HG03025 (cell line): ENCODE measurements around the gene AMT.
"Not testable (repeated sequence)": the region's sequence is repeated elsewhere in the genome, so short reads cannot be mapped to it uniquely, and the experiment has no call there.

ENCODE experiments used
- ATAC-seq: cut with Tn5 transposase; IDR thresholded peaks from one replicate; pipeline ENCODE4 v1.9.1; 2021; ENCODE audit warnings: mild to moderate bottlenecking, moderate library complexity; ENCODE audit not compliant: unreplicated experiment, low FRiP score

Gene AMT

GRCh38 chr3:49397470-49397869, 24.8 kb downstream of the AMT start:
- ATAC-seq, result no peak

- not testable (repeated sequence) for ATAC-seq
These were observed 31.0 kb downstream of the AMT start for GRCh38 chr3:49391310-49391709.

GRCh38 chr3:49389297-49389696, 33.0 kb downstream of the AMT start:
- no peak for ATAC-seq

GRCh38 chr3:49388289-49388820, 33.9 kb downstream of the AMT start:
- ATAC-seq, result no peak

- no peak for ATAC-seq
These were observed 34.6 kb downstream of the AMT start for GRCh38 chr3:49387721-49388120.

- ATAC-seq, result no peak
These were observed 36.1 kb downstream of the AMT start for GRCh38 chr3:49386056-49386756.

- ATAC-seq, result no peak
These were observed 36.7 kb downstream of the AMT start for GRCh38 chr3:49385617-49386016.

- no peak for ATAC-seq
These were observed 38.9 kb downstream of the AMT start for GRCh38 chr3:49383387-49383786.

- no peak for ATAC-seq
These were observed 43.9 kb downstream of the AMT start for GRCh38 chr3:49378249-49378895.

- no peak for ATAC-seq
These were observed 44.8 kb downstream of the AMT start for GRCh38 chr3:49377483-49377882.

GRCh38 chr3:49371946-49372345, 50.3 kb downstream of the AMT start:
- no peak for ATAC-seq

- no peak for ATAC-seq
These were observed 51.5 kb downstream of the AMT start for GRCh38 chr3:49370585-49371290.
